Activated CD4-positive, alpha-beta T cell treated with anti-CD3 and anti-CD28 coated beads, Interleukin-2, amount 50 U/mL, for 24 hours (primary cell): ENCODE data around the gene SBDS.

Source experiments
- DNase-seq, 2 donors: peaks; one replicate each; pipeline ENCODE4 v3.0.0-alpha.2; 2020; ENCODE audit warnings: low read depth in 1 of 2, low spot score in 1 of 2

The SBDS gene

DNA sequence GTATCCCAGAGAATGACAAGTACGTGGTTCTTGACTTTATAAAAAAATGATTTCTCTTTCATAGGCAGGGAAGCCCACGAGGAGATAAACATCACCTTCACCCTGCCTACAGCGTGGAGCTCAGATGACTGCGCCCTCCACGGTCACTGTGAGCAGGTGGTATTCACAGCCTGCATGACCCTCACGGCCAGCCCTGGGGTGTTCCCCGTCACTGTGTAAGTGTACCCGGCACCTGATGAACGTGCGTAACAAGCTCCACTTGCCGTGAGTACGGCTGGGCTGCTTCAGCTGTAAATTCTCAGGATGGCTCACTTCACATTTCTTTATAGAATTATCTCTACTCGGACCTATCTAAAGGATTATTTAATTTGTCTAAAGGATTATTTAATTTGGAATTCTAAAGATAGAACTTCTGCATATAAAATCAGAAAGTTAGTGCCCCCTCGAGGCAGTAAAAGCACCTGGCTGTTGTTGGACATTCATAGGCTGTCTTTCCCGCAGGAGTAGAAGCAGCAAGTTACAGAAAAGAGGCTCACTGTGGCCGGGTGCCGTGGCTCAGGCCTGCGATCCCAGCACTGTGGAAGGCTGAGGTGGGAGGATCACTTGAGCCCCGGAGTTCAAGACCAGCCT, 46.8 kb downstream of the SBDS start:
- DNase-seq: no peak

DNA sequence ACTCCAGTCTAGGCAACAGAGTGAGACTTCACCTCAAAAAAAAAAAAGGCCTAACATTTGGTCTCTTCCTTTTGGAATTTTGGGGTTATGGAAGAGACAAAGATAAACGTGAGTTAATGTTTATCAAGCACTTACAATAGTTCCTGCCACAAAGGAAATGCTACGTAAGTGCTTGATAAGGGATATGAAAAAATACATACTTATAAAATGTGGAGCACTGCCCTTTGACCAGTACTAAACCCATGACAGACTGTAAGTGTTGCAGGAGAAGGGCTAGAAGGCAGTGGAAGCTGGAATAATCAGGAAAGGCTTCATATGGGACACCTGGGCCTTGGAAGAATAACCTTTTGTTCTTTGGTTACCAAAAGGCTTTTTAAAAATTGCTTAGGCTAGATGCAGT, 48.8 kb downstream of the SBDS start:
- DNase-seq: no peak

DNA sequence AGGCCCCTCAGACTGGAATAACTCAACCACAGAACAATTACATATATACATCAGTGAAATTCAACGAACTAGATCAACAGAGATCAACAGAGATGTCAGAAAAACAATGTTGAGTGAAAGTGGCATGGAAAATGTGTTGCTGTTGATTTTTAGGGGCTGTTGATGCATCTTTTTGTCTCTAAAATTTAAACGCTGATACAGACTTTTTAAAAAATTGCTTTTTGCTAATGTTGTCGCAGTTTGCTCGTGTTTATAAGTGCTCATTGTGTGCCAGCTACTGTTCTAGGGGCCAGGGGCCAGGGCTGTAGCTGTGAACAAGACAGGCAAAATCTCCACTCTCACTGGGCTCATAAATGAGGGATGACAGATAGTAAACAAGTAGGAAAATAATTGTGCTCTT, 56.1 kb downstream of the SBDS start:
- no peak for DNase-seq

DNA sequence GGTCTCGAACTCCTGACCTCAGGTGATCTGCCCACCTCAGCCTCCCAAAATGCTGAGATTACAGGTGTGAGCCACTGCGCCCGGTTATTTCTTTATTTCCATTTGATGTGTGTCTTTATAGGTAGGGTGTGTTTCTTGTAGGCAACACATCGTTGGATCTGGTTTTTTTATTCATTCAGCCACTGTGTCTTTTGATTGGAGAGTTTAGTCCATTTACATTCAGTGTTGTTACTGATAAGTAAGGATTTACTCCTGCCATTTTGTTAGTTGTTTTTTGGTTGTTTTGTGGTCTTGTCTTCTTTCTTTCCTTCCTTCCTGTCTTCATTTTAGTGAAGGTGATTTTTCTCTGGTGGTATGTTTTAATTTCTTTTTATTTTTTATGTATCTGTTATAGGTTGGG, 57.4 kb downstream of the SBDS start:
- DNase-seq: no peak
